Cardiac muscle cell (in vitro differentiated cells and primary cell): ENCODE data around the gene NXF2. TPM values are rescaled to one million over a fixed set of nuclear protein-coding genes. Genes with fewer than 3 reads are reported as not detected.
"Not testable (repeated sequence)": the region's sequence is repeated elsewhere in the genome, so short reads cannot be mapped to it uniquely, and the experiment has no call there.

Experiments used
- DNase-seq, 2 donors: peaks; one replicate each; pipeline versions ENCODE4 v3.0.0 to v3.0.0-alpha.2; 2010 to 2017; ENCODE audit warnings: low read depth in 1 of 2, low spot score in 1 of 2
- H3K27ac ChIP-seq: fragments of 200-600 bp; sonication (generic); 2 replicates; pipeline ENCODE4 v1.5.1; 2016
- H3K27me3 ChIP-seq: fragments of 200-600 bp; sonication (generic); 2 replicates; pipeline ENCODE4 v1.6.0; 2016; ENCODE audit warnings: control low read depth
- H3K36me3 ChIP-seq: fragments of 200-600 bp; sonication (generic); 2 replicates; pipeline ENCODE4 v1.5.1; 2016; ENCODE audit warnings: control low read depth
- H3K4me1 ChIP-seq: fragments of 200-600 bp; sonication (generic); 2 replicates; pipeline ENCODE4 v1.8.1; 2017; ENCODE audit warnings: low read depth, mild to moderate bottlenecking, mixed run types
- H3K4me3 ChIP-seq: fragments of 200-600 bp; sonication (generic); 2 replicates; pipeline ENCODE4 v1.5.1; 2016; ENCODE audit warnings: mild to moderate bottlenecking
- H3K9me3 ChIP-seq: fragments of 200-600 bp; sonication (generic); 2 replicates; pipeline ENCODE4 v1.5.1; 2017; ENCODE audit warnings: low read depth, mild to moderate bottlenecking, control low read depth
- CTCF ChIP-seq: IDR thresholded peaks from 2 replicates; pipeline ENCODE4 v1.5.1; 2012; ENCODE audit warnings: low read depth, mild to moderate bottlenecking, low read length
- polyA plus RNA-seq: library from polyadenylated mRNA; unstranded; fragments of >200 nt; fragmentation: Nextera tagmentation; extraction: Ambion mirVana; gene quantifications from 2 replicates; pipeline ENCODE4 v1.2.1, GENCODE V29; 2016
- total RNA-seq: library from RNA; depleted of rRNA; stranded (reverse); fragments of >200 nt; gene quantifications from 2 replicates; pipeline ENCODE4 v1.2.3, GENCODE V29; 2016

NXF2 gene, protein sequence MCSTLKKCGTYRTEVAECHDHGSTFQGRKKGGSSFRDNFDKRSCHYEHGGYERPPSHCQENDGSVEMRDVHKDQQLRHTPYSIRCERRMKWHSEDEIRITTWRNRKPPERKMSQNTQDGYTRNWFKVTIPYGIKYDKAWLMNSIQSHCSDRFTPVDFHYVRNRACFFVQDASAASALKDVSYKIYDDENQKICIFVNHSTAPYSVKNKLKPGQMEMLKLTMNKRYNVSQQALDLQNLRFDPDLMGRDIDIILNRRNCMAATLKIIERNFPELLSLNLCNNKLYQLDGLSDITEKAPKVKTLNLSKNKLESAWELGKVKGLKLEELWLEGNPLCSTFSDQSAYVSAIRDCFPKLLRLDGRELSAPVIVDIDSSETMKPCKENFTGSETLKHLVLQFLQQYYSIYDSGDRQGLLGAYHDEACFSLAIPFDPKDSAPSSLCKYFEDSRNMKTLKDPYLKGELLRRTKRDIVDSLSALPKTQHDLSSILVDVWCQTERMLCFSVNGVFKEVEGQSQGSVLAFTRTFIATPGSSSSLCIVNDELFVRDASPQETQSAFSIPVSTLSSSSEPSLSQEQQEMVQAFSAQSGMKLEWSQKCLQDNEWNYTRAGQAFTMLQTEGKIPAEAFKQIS
- total RNA-seq = not detected in 2 replicates
- polyA plus RNA-seq = 0.12 TPM in 1 of 2 replicates, not detected in the other

DNA sequence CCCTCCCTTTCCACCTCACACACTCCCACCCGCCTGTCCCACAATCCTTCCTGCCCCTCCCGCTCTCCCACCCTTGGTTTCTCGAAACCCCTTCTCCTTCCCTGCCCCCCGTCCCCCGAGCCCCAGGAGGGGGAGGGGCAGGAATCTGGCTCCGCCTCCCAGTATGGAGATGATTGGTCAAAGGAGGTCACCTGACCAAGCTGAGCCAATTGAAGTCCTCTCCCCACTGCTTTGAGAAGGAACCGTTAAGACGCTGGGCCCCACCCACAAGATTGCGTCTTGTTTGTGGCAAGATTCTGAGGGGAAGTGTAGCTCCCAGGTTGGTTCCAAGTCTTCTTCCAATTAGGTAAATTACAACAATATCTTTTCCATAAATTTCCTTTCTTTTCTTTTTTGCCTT is at the start of gene NXF2:
TSS of gene NXF2 (plus strand) at position 275 of the 400 bp plus-strand sequence. CDS start 59,912 bp downstream, outside the sequence.
- not testable (repeated sequence) for DNase-seq, H3K4me1 ChIP-seq, H3K9me3 ChIP-seq, H3K36me3 ChIP-seq, H3K4me3 ChIP-seq, H3K27me3 ChIP-seq, H3K27ac ChIP-seq

- H3K4me1 ChIP-seq, H3K9me3 ChIP-seq, H3K36me3 ChIP-seq, H3K27ac ChIP-seq, DNase-seq, H3K4me3 ChIP-seq, H3K27me3 ChIP-seq: not testable (repeated sequence)
Measured at GRCh38 chrX:102207940-102208339, 39.0 kb upstream of the NXF2 start.

DNA sequence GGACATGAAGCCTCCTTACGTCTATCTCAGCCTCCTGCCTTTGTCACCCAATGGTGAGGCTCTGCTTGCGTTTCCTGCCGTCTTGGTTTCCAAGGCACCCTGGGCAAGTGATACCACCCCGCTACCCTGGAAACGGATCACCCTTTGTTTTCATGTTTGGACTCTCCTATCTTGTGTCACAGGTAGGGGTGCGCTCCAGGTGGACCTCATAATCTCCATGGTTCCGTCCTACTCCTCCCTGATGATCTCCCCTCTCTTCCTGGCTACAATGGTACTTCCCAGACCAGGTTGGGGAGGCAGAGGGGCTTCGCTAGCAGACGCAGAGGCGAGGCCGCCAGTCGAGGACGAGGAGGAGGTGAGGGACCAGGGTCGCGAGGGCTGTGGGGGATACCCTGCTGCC is 32.0 kb upstream of the NXF2 start, which contains the start of gene TCP11X1:
TSS of gene TCP11X1 (plus strand) at position 316 of the 400 bp plus-strand sequence.
- not testable (repeated sequence) for H3K36me3 ChIP-seq, H3K27ac ChIP-seq, H3K4me3 ChIP-seq, H3K4me1 ChIP-seq, H3K9me3 ChIP-seq, DNase-seq, H3K27me3 ChIP-seq

GRCh38 chrX:102216497-102216896 is 30.5 kb upstream of the NXF2 start:
- not testable (repeated sequence) for H3K27ac ChIP-seq, H3K4me3 ChIP-seq, DNase-seq, H3K4me1 ChIP-seq, H3K9me3 ChIP-seq, H3K36me3 ChIP-seq, H3K27me3 ChIP-seq

GRCh38 chrX:102235678-102236077 is 11.3 kb upstream of the NXF2 start:
- DNase-seq, H3K4me3 ChIP-seq, H3K4me1 ChIP-seq: not testable (repeated sequence)

GRCh38 chrX:102240265-102240664 is 6.7 kb upstream of the NXF2 start:
- H3K9me3 ChIP-seq, H3K27ac ChIP-seq: not testable (repeated sequence)

More at GRCh38 chrX:102235678-102236077, 11.3 kb upstream of the NXF2 start:
- H3K27ac ChIP-seq, H3K36me3 ChIP-seq, H3K9me3 ChIP-seq, H3K27me3 ChIP-seq: not testable (repeated sequence)

DNA sequence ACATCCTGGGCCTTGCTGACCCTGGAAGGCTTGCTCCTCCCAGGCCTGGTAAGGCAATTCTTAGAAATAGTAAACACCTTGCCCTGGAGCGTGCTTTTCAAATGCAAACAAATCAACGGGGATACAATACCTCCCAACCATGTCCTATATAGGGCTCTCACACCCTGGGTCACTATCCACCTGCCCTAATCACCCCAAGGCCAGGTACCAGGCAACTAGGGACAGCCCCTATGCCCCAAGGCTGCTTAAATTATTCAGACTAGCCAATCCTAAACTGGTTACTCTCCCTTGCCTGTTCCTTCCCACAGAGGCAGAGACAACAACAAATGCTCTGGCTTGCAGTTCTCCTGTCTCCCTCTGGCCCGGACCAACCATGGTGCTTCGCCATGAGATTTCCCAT is 25.3 kb downstream of the NXF2 start:
- H3K9me3 ChIP-seq, H3K4me1 ChIP-seq, H3K27me3 ChIP-seq, H3K27ac ChIP-seq, H3K36me3 ChIP-seq, H3K4me3 ChIP-seq, DNase-seq: not testable (repeated sequence)

More at GRCh38 chrX:102240265-102240664, 6.7 kb upstream of the NXF2 start:
- not testable (repeated sequence) for H3K4me3 ChIP-seq, H3K27me3 ChIP-seq, H3K36me3 ChIP-seq, DNase-seq, H3K4me1 ChIP-seq

GRCh38 chrX:102338162-102338561 is 91.2 kb downstream of the NXF2 start:
- no peak for DNase-seq
- TF ChIP-seq CTCF = no peak
- Histone ChIP-seq H3K36me3 (no peaks in the 10 kb centered on the region), H3K4me3 (no peak overlapping the region), H3K4me1 (no peaks in the 10 kb centered on the region), H3K27ac (no peak overlapping the region), H3K9me3 (no peaks in the 10 kb centered on the region), H3K27me3 (no peaks in the 10 kb centered on the region)
